Stimulated activated CD8-positive, alpha-beta memory T cell treated with anti-CD3 and anti-CD28 coated beads, Interleukin-15, amount 100 ng/mL, for 24 hours (primary cell): ENCODE data around the gene PNKD.

ENCODE experiments used
- DNase-seq: peaks from one replicate; pipeline ENCODE4 v3.0.0-alpha.2; 2020; ENCODE audit warnings: low read depth

Gene PNKD

GRCh38 chr2:218257390-218257981, 12.8 kb upstream of the PNKD start:
- peak; percentile 41 for DNase-seq

GRCh38 chr2:218259099-218259961, 11.0 kb upstream of the PNKD start:
- DNase-seq, result no peak

- no peak for DNase-seq
Observed at GRCh38 chr2:218260166-218260565, 10.2 kb upstream of the PNKD start.

- no peak for DNase-seq
Observed at GRCh38 chr2:218260742-218261422, 9.4 kb upstream of the PNKD start, which contains the start of gene GPBAR1. GPBAR1 (plus strand) TSS chr2:218261015; CDS start chr2:218262725, 1,710 bp downstream.

GRCh38 chr2:218261423-218262236, 8.7 kb upstream of the PNKD start:
- DNase-seq, result no peak

- no peak for DNase-seq
Observed at GRCh38 chr2:218262237-218262600, 8.1 kb upstream of the PNKD start.

- no peak for DNase-seq
Observed at GRCh38 chr2:218262631-218263586, 7.4 kb upstream of the PNKD start.

- DNase-seq, result no peak
Observed at GRCh38 chr2:218263817-218264641, 6.3 kb upstream of the PNKD start.

GRCh38 chr2:218264773-218265561, 5.4 kb upstream of the PNKD start:
- DNase-seq, result no peak

- DNase-seq, result no peak
Observed at GRCh38 chr2:218265626-218266025, 4.7 kb upstream of the PNKD start.

- DNase-seq, result no peak
Observed at GRCh38 chr2:218266316-218266979, 3.9 kb upstream of the PNKD start.

- no peak for DNase-seq
Observed at GRCh38 chr2:218267259-218267658, 3.1 kb upstream of the PNKD start.

- DNase-seq, result no peak
Observed at GRCh38 chr2:218270721-218271486, 585 bp downstream of the PNKD start.

GRCh38 chr2:218271487-218271797, 1.1 kb downstream of the PNKD start:
- DNase-seq, result no peak

GRCh38 chr2:218271865-218272530, 1.7 kb downstream of the PNKD start:
- DNase-seq, result no peak

GRCh38 chr2:218272531-218273212, 2.4 kb downstream of the PNKD start:
- DNase-seq, result peak; percentile 51
